A549 (cell line): ENCODE data around the gene MTG2. TPM values are rescaled to one million over a fixed set of nuclear protein-coding genes. Genes with fewer than 3 reads are reported as not detected.

Experiments
- ATAC-seq, 2 experiments: fragments of 200-7000 bp in 1 of 2; fragments of >200 bp in 1 of 2; cut with Nextera tagmentation in 1 of 2; cut with Tn5 transposase in 1 of 2; 3 replicates each; pipeline versions ENCODE4 v1.8.0 to v1.9.1; 2018 to 2020; ENCODE audit warnings: mild to moderate bottlenecking in 1 of 2, moderate library complexity in 1 of 2
- CTCF ChIA-PET: fragments of 300-600 bp; sonication (Branson Sonifier 250); formaldehyde crosslinking; extraction: SDS; loops from one replicate; lab custom pipeline; 2021; ENCODE audit warnings: antibody characterized with exemption, inconsistent platforms; lab: Yijun Ruan, JAX
- POLR2A ChIA-PET: fragments of 350-600 bp; formaldehyde crosslinking; extraction: SDS; loops from one replicate; lab custom pipeline; 2021; ENCODE audit warnings: antibody characterized with exemption, inconsistent platforms; lab: Yijun Ruan, JAX
- DNase-seq, 2 experiments: peaks; one replicate each; pipeline versions ENCODE4 v3.0.0 to v3.0.0-alpha.2; 2011 to 2016; ENCODE audit warnings: low read depth in 1 of 2, low spot score in 1 of 2
- FAIRE-seq: peaks from 2 replicates; lab custom pipeline; 2011; peaks lifted over from hg19 to GRCh38; lab: Jason Lieb, UNC
- H3K27ac ChIP-seq, 2 experiments: fragments of >200 bp; sonication (Bioruptor Twin); formaldehyde crosslinking; 3 replicates each; pipeline ENCODE4 v1.5.1; 2016 to 2017
- H3K4me1 ChIP-seq: fragments of >200 bp; sonication (Bioruptor Twin); formaldehyde crosslinking; 3 replicates; pipeline ENCODE4 v1.6.1; 2016
- H3K4me2 ChIP-seq: fragments of >200 bp; sonication (Bioruptor Twin); formaldehyde crosslinking; 3 replicates; pipeline ENCODE4 v1.6.1; 2016
- H3K4me3 ChIP-seq: fragments of >200 bp; sonication (Bioruptor Twin); formaldehyde crosslinking; 3 replicates; pipeline ENCODE4 v1.5.1; 2016
- H3K9me3 ChIP-seq: fragments of >200 bp; sonication (Bioruptor Twin); formaldehyde crosslinking; 3 replicates; pipeline ENCODE4 v1.6.1; 2016
- BCL3 ChIP-seq: fragments of >200 bp; sonication (Bioruptor Twin); formaldehyde crosslinking; IDR thresholded peaks from 3 replicates; pipeline ENCODE4 v1.6.1; 2016
- CHD2 ChIP-seq: fragments of 150-350 bp; IDR thresholded peaks from 2 replicates; pipeline ENCODE4 v1.6.1; 2014; ENCODE audit warnings: low read length; ENCODE audit not compliant: partially characterized antibody
- CHD4 ChIP-seq: fragments of 200-600 bp; sonication (generic); IDR thresholded peaks from 2 replicates; pipeline ENCODE4 v1.6.1; 2016; ENCODE audit warnings: antibody characterized with exemption, mild to moderate bottlenecking, borderline replicate concordance
- CTCF ChIP-seq: fragments of >200 bp; sonication (Bioruptor Twin); formaldehyde crosslinking; IDR thresholded peaks from 3 replicates; pipeline ENCODE4 v1.5.1; 2016
- E2F6 ChIP-seq: IDR thresholded peaks from 2 replicates; pipeline ENCODE4 v1.6.1; 2012; ENCODE audit warnings: low read depth, borderline replicate concordance
- ESRRA ChIP-seq: fragments of 150-350 bp; IDR thresholded peaks from 2 replicates; pipeline ENCODE4 v1.6.1; 2014; ENCODE audit warnings: mild to moderate bottlenecking, low read length, borderline replicate concordance
- FOSB ChIP-seq: fragments of 250-450 bp; sonication (Bioruptor Pico); IDR thresholded peaks from 2 replicates; pipeline ENCODE4 v1.5.0; 2020; ENCODE audit warnings: mild to moderate bottlenecking, moderate library complexity
- GATA3 ChIP-seq: IDR thresholded peaks from 2 replicates; pipeline ENCODE4 v1.6.1; 2012; ENCODE audit warnings: borderline replicate concordance
- HDAC2 ChIP-seq: fragments of 200-600 bp; sonication (generic); IDR thresholded peaks from 2 replicates; pipeline ENCODE4 v1.6.1; 2016
- HOXA7 ChIP-seq: fragments of 250-450 bp; sonication (Bioruptor Pico); IDR thresholded peaks from 2 replicates; pipeline ENCODE4 v1.5.0; 2020; ENCODE audit warnings: mild to moderate bottlenecking, moderate library complexity
- HOXB13 ChIP-seq: fragments of 250-450 bp; sonication (Bioruptor Pico); IDR thresholded peaks from 2 replicates; pipeline ENCODE4 v1.5.0; 2020; ENCODE audit warnings: low read depth, mild to moderate bottlenecking, moderate library complexity
- HOXB5 ChIP-seq: fragments of 250-450 bp; sonication (Bioruptor Pico); IDR thresholded peaks from 2 replicates; pipeline ENCODE4 v1.5.0; 2020; ENCODE audit warnings: mild to moderate bottlenecking, moderate library complexity
- KDM1A ChIP-seq: fragments of 200-600 bp; sonication (generic); IDR thresholded peaks from 2 replicates; pipeline ENCODE4 v1.6.1; 2016; ENCODE audit warnings: low read depth, mild to moderate bottlenecking
- KDM5A ChIP-seq: fragments of 200-600 bp; sonication (generic); IDR thresholded peaks from 2 replicates; pipeline ENCODE4 v1.6.1; 2016; ENCODE audit warnings: antibody characterized with exemption, mild to moderate bottlenecking
- NFE2L2 ChIP-seq: fragments of 150-350 bp; conservative IDR thresholded peaks from 2 replicates; pipeline ENCODE4 v1.6.1; 2014; ENCODE audit warnings: low read length
- PBX3 ChIP-seq: IDR thresholded peaks from 2 replicates; pipeline ENCODE4 v1.6.1; 2012
- POLR2AphosphoS2 ChIP-seq: conservative IDR thresholded peaks from 2 replicates; pipeline ENCODE4 v1.6.1; 2012; ENCODE audit warnings: low read length, improper control_type of control experiment, inconsistent platforms
- RAD21 ChIP-seq, 2 experiments: fragments of >200 bp in 1 of 2; sonication (Bioruptor Twin) in 1 of 2; formaldehyde crosslinking in 1 of 2; IDR thresholded peaks in 1 of 2; conservative IDR thresholded peaks in 1 of 2; 2 replicates in 1 of 2; 3 replicates in 1 of 2; pipeline ENCODE4 v1.6.1; 2012 to 2018; ENCODE audit warnings: inconsistent platforms in 1 of 2
- RARB ChIP-seq: fragments of 250-450 bp; sonication (Bioruptor Pico); IDR thresholded peaks from 2 replicates; pipeline ENCODE4 v1.8.0; 2021; ENCODE audit warnings: mild to moderate bottlenecking, moderate library complexity
- RCOR1 ChIP-seq: fragments of 150-350 bp; IDR thresholded peaks from 2 replicates; pipeline ENCODE4 v1.6.1; 2014; ENCODE audit warnings: antibody characterized with exemption, low read length, low read depth
- SMC3 ChIP-seq: fragments of >200 bp; sonication (Bioruptor Twin); formaldehyde crosslinking; IDR thresholded peaks from 3 replicates; pipeline ENCODE4 v1.6.1; 2018; ENCODE audit warnings: inconsistent platforms
- SREBF2 ChIP-seq: fragments of 450-650 bp; IDR thresholded peaks from 2 replicates; pipeline ENCODE4 v1.6.1; 2014; ENCODE audit warnings: mild to moderate bottlenecking, moderate library complexity
- TFCP2L1 ChIP-seq: fragments of 250-450 bp; sonication (Bioruptor Pico); IDR thresholded peaks from 2 replicates; pipeline ENCODE4 v1.5.0; 2021; ENCODE audit warnings: mild to moderate bottlenecking
- ZC3H11A ChIP-seq: fragments of 450-650 bp; IDR thresholded peaks from 2 replicates; pipeline ENCODE4 v1.6.1; 2014; ENCODE audit warnings: antibody characterized with exemption, mild to moderate bottlenecking
- WGBS: methylation state at CpG from one replicate; pipeline ENCODE4 v1.1.6; 2017; ENCODE audit errors: missing lambda C conversion rate; 5-methylcytosine and 5-hydroxymethylcytosine counted together
- polyA plus RNA-seq, 4 experiments: library from polyadenylated mRNA; depleted of rRNA in 3 of 4; stranded (reverse); fragments of >200 nt; fragmentation: RNase III in 1 of 4; extraction: RNeasy Plus Mini Kit Qiagen cat#74134 plus additional on column Dnase treatment in 1 of 4; gene quantifications; 2 replicates in 3 of 4; 3 replicates in 1 of 4; pipeline ENCODE4 v1.2.3, GENCODE V29; 2011 to 2017

MTG2 gene
- polyA plus RNA-seq, 2 of the 4 experiments (the other 2 are of a cell fraction) = 21.9 to 28.7 TPM

- CTCF ChIA-PET = no interaction called here
- FAIRE-seq = no peak
- Histone ChIP-seq H3K4me2 (no peak overlapping the region), H3K27ac (no peak overlapping the region), H3K9me3 (no peaks in the 10 kb centered on the region)
- DNase-seq = no peak
- POLR2A ChIA-PET = no interaction called here
- no peak for ATAC-seq
- TF ChIP-seq E2F6 (no peak), PBX3 (no peak), BCL3 (no peak), HOXB13 (CRISPR knock-in tag) (no peak), CTCF (no peak), ZC3H11A (no peak), RCOR1 (no peak), FOSB (CRISPR knock-in tag) (no peak)
- TF ChIP-seq, all 56 proteins: peak for 0
- Histone ChIP-seq H3K4me3 (no peak overlapping the region), H3K4me1 (peaks cover 3% of the 10 kb centered on the region; the same call in 2 of the 3 replicates)
- 88% methylated on average over 15 of the region's 15 CpGs for WGBS
Observed at GRCh38 chr20:62176866-62177265, 6.0 kb upstream of the MTG2 start.

GRCh38 chr20:62177307-62177706, 5.5 kb upstream of the MTG2 start:
- 92% methylated on average over 9 of the region's 9 CpGs for WGBS
- no peak for ATAC-seq

GRCh38 chr20:62178316-62179161, 4.3 kb upstream of the MTG2 start:
- ATAC-seq = no peak
- H3K4me1 ChIP-seq = peaks cover 6% of the 10 kb centered on the region; the same call in 2 of the 3 replicates
- DNase-seq = no peak
- FAIRE-seq = no peak
- H3K27ac ChIP-seq = no peak overlapping the region
- ChIA-PET CTCF (no interaction called here), POLR2A (no interaction called here)
- 91% methylated on average over 19 of the region's 19 CpGs for WGBS
- H3K9me3 ChIP-seq = no peaks in the 10 kb centered on the region
- no peak overlapping the region for H3K4me3 ChIP-seq
- no peak overlapping the region for H3K4me2 ChIP-seq
- no peak for TF ChIP-seq CHD2
- no peak for TF ChIP-seq POLR2AphosphoS2
- TF ChIP-seq NFE2L2 = no peak
- TF ChIP-seq CHD4 = no peak
- TF ChIP-seq ESRRA = no peak
- TF ChIP-seq KDM1A = no peak
- TF ChIP-seq E2F6 = no peak
- no peak for TF ChIP-seq RARB (CRISPR knock-in tag)
- no peak for TF ChIP-seq SREBF2
- TF ChIP-seq TFCP2L1 (CRISPR knock-in tag) = no peak
- no peak for TF ChIP-seq HOXA7 (CRISPR knock-in tag)
- no peak for TF ChIP-seq SMC3
- no peak for TF ChIP-seq RAD21 (conservative IDR thresholded peaks at IDR 0.05 in 1 of 2, IDR thresholded peaks at IDR 0.05 in 1 of 2)
- TF ChIP-seq KDM5A = no peak
- no peak for TF ChIP-seq HDAC2
- no peak for TF ChIP-seq GATA3

More at GRCh38 chr20:62177307-62177706, 5.5 kb upstream of the MTG2 start:
- ChIA-PET CTCF (interaction anchor here (0.6 kb wide), 1 partner anchor 136 kb away, joined by 5 read pairs; no protein-coding TSS in a partner anchor), POLR2A (no interaction called here)
- H3K9me3 ChIP-seq = no peaks in the 10 kb centered on the region
- DNase-seq = no peak
- peaks cover 6% of the 10 kb centered on the region; the same call in 2 of the 3 replicates for H3K4me1 ChIP-seq
- H3K4me3 ChIP-seq = no peak overlapping the region
- TF ChIP-seq HOXB5 (no peak), ESRRA (no peak), E2F6 (no peak)
- H3K27ac ChIP-seq = no peak overlapping the region
- FAIRE-seq = no peak
- H3K4me2 ChIP-seq = no peak overlapping the region
